Tibial nerve (tissue), 4 donors: ENCODE data around the gene NDUFAF2.

Experiments
- CTCF ChIP-seq, 5 experiments: fragments of 200-600 bp in 3 of 5; fragments of 450-650 bp in 2 of 5; sonication (generic) in 3 of 5; IDR thresholded peaks; one replicate each; pipeline ENCODE4 v1.5.1; 2016 to 2019; ENCODE audit warnings: antibody characterized with exemption in 5 of 5, mild to moderate bottlenecking in 3 of 5, moderate library complexity in 2 of 5
- EP300 ChIP-seq, 2 donors: sonication (generic); formaldehyde crosslinking; IDR thresholded peaks; one replicate each; pipeline ENCODE4 v1.6.1; 2017; ENCODE audit warnings: antibody characterized with exemption in 2 of 2, mild to moderate bottlenecking in 1 of 2
- POLR2A ChIP-seq, 2 donors: fragments of 450-650 bp; IDR thresholded peaks; one replicate each; pipeline ENCODE4 v1.6.1; 2017; ENCODE audit warnings: antibody characterized with exemption in 2 of 2, mild to moderate bottlenecking in 2 of 2, moderate library complexity in 2 of 2

GRCh38 chr5:61162010-61162831 lies 217.2 kb downstream of the NDUFAF2 start, which contains the start of gene SMIM15:
- TF ChIP-seq CTCF (IDR thresholded peaks at IDR 0.05) = peak in 2 of 5 experiments; percentile 32 to 34
- peak; percentile 24 to 36 for TF ChIP-seq POLR2A (IDR thresholded peaks at IDR 0.05)
- TF ChIP-seq EP300 (IDR thresholded peaks at IDR 0.05) = peak in 1 of 2 donors; percentile 85
